Activated T-cell treated with anti-CD3 and anti-CD28 coated beads, Interleukin-2, amount 50 U/mL, for 72 hours (primary cell): ENCODE data around the gene EVX2. TPM values are rescaled to one million over a fixed set of nuclear protein-coding genes. Genes with fewer than 3 reads are reported as not detected.

Source experiments
- ATAC-seq, 2 donors: fragments of 150-1000 bp; cut with Tn5 transposase; replicated peaks in 1 of 2; 2 replicates each; pipeline ENCODE4 v1.10.0; 2021; ENCODE audit warnings: moderate library complexity in 2 of 2, mild to moderate bottlenecking in 1 of 2
- DNase-seq, 2 donors: peaks; one replicate each; pipeline ENCODE4 v3.0.0; 2021 to 2022; ENCODE audit warnings: mixed read lengths in 1 of 2
- H3K27ac Mint-ChIP-seq: one replicate; pipeline ENCODE4 v1.8.0; 2022; ENCODE audit warnings: mild to moderate bottlenecking, moderate library complexity, mixed read lengths
- H3K27me3 Mint-ChIP-seq: one replicate; pipeline ENCODE4 v1.8.0; 2022; ENCODE audit warnings: low read depth, mixed read lengths
- H3K36me3 Mint-ChIP-seq, 2 donors: one replicate each; pipeline ENCODE4 v1.8.0; 2022; ENCODE audit warnings: mixed read lengths in 2 of 2, mild to moderate bottlenecking in 1 of 2; ENCODE audit not compliant: insufficient read depth in 2 of 2
- H3K4me1 Mint-ChIP-seq: one replicate; pipeline ENCODE4 v1.8.0; 2022; ENCODE audit warnings: low read depth, mixed read lengths
- H3K4me3 Mint-ChIP-seq, 2 donors: one replicate each; pipeline ENCODE4 v1.8.0; 2022; ENCODE audit warnings: mild to moderate bottlenecking in 2 of 2, mixed read lengths in 2 of 2, moderate library complexity in 2 of 2
- H3K9me3 Mint-ChIP-seq, 2 donors: one replicate each; pipeline ENCODE4 v1.8.0; 2022; ENCODE audit warnings: mixed read lengths in 2 of 2
- total RNA-seq, 2 donors: library from RNA; stranded (reverse); gene quantifications; one replicate each; pipeline ENCODE4 v1.2.3, GENCODE V29; 2022

The EVX2 gene
- total RNA-seq = not detected

GRCh38 chr2:176083796-176084261, at the start of gene EVX2:
Gene EVX2, minus strand, starts transcription at chr2:176083962. Its CDS starts 186 bp downstream, at chr2:176083776.
- Mint-ChIP-seq H3K27ac (peak within 1 kb of the TSS; percentile 85), H3K9me3 (peaks cover 0 to 3% of the 10 kb centered on the region in 2 donors), H3K4me3 (peak within 1 kb of the TSS; percentile 37 to 46), H3K4me1 (peaks cover 28% of the 10 kb centered on the region), H3K27me3 (peaks cover 78% of the 10 kb centered on the region), H3K36me3 (peaks cover 10 to 11% of the 10 kb centered on the region in 2 donors)
- ATAC-seq (no peak), DNase-seq (no peak)

GRCh38 chr2:176133389-176133788, 49.6 kb upstream of the EVX2 start:
- Mint-ChIP-seq H3K4me3 (no peak overlapping the region), H3K36me3 (peaks cover 3 to 7% of the 10 kb centered on the region in 2 donors)

GRCh38 chr2:176132205-176133171, 48.7 kb upstream of the EVX2 start:
- Mint-ChIP-seq H3K27ac (peak overlapping the region; percentile 74), H3K36me3 (peaks cover 2 to 5% of the 10 kb centered on the region in 2 donors), H3K4me3 (peak overlapping the region; percentile 67 to 83), H3K27me3 (peaks cover 83% of the 10 kb centered on the region), H3K9me3 (no peaks in the 10 kb centered on the region), H3K4me1 (peaks cover 55% of the 10 kb centered on the region)
- DNase-seq = no peak
- ATAC-seq = no peak

More at GRCh38 chr2:176133389-176133788, 49.6 kb upstream of the EVX2 start:
- ATAC-seq = no peak
- Mint-ChIP-seq H3K9me3 (no peaks in the 10 kb centered on the region), H3K27ac (no peak overlapping the region), H3K27me3 (peaks cover 83% of the 10 kb centered on the region), H3K4me1 (peaks cover 54% of the 10 kb centered on the region)
- no peak for DNase-seq

- DNase-seq (no peak), ATAC-seq (no peak)
- Mint-ChIP-seq H3K4me3 (peak overlapping the region; percentile 67 to 83), H3K4me1 (peaks cover 55% of the 10 kb centered on the region), H3K27ac (peak overlapping the region; percentile 74), H3K9me3 (no peaks in the 10 kb centered on the region), H3K36me3 (peaks cover 1 to 5% of the 10 kb centered on the region in 2 donors), H3K27me3 (peaks cover 83% of the 10 kb centered on the region)
Observed at GRCh38 chr2:176131848-176132158, 48.0 kb upstream of the EVX2 start.

GRCh38 chr2:176130957-176131847, 47.4 kb upstream of the EVX2 start:
- Mint-ChIP-seq H3K9me3 (no peaks in the 10 kb centered on the region), H3K4me1 (peaks cover 56% of the 10 kb centered on the region), H3K27me3 (peaks cover 86% of the 10 kb centered on the region), H3K36me3 (peaks cover 1 to 5% of the 10 kb centered on the region in 2 donors), H3K27ac (peak overlapping the region; percentile 93), H3K4me3 (peak overlapping the region; percentile 74 to 84)
- ATAC-seq (no peak), DNase-seq (no peak)

GRCh38 chr2:176130147-176130956, 46.6 kb upstream of the EVX2 start:
- DNase-seq = peak; percentile 42 to 50
- Mint-ChIP-seq H3K4me1 (peaks cover 49% of the 10 kb centered on the region), H3K27ac (peak overlapping the region; percentile 93), H3K9me3 (no peaks in the 10 kb centered on the region), H3K36me3 (peaks cover 0 to 3% of the 10 kb centered on the region in 2 donors), H3K27me3 (peaks cover 86% of the 10 kb centered on the region), H3K4me3 (peak overlapping the region; percentile 74 to 84)
- peak; percentile 47 to 50 for ATAC-seq

GRCh38 chr2:176129813-176130146, 46.0 kb upstream of the EVX2 start:
- peak; percentile 16 to 22 for ATAC-seq
- peak overlapping the region; percentile 45 to 65 for H3K4me3 Mint-ChIP-seq
- H3K27ac Mint-ChIP-seq = no peak overlapping the region
- H3K36me3 Mint-ChIP-seq = peaks cover 0 to 4% of the 10 kb centered on the region in 2 donors
- H3K9me3 Mint-ChIP-seq = no peaks in the 10 kb centered on the region
- H3K4me1 Mint-ChIP-seq = peaks cover 46% of the 10 kb centered on the region
- peaks cover 86% of the 10 kb centered on the region for H3K27me3 Mint-ChIP-seq
- no peak for DNase-seq

GRCh38 chr2:176128982-176129796, 45.4 kb upstream of the EVX2 start, which contains the start of gene HOXD8:
Gene HOXD8, plus strand, starts transcription at chr2:176129705. Its CDS starts 662 bp downstream, at chr2:176130367.
- Mint-ChIP-seq H3K9me3 (no peaks in the 10 kb centered on the region), H3K4me3 (peak within 1 kb of the TSS; percentile 45 to 74), H3K4me1 (peaks cover 46% of the 10 kb centered on the region)

GRCh38 chr2:176128172-176128981, 44.6 kb upstream of the EVX2 start:
- Mint-ChIP-seq H3K27me3 (peaks cover 86% of the 10 kb centered on the region), H3K4me1 (peaks cover 46% of the 10 kb centered on the region), H3K27ac (peak overlapping the region; percentile 74), H3K36me3 (peaks cover 0 to 5% of the 10 kb centered on the region in 2 donors), H3K4me3 (peak overlapping the region; percentile 44 to 65), H3K9me3 (no peaks in the 10 kb centered on the region)
- ATAC-seq = no peak
- no peak for DNase-seq

More at GRCh38 chr2:176128982-176129796, 45.4 kb upstream of the EVX2 start, which contains the start of gene HOXD8:
- peaks cover 86% of the 10 kb centered on the region for H3K27me3 Mint-ChIP-seq
- H3K36me3 Mint-ChIP-seq = peaks cover 0 to 5% of the 10 kb centered on the region in 2 donors
- DNase-seq = peak; percentile 35 to 44
- peak within 1 kb of the TSS; percentile 74 for H3K27ac Mint-ChIP-seq
- peak in 1 of 2 donors; percentile 40 for ATAC-seq

- no peak for ATAC-seq
- Mint-ChIP-seq H3K9me3 (no peaks in the 10 kb centered on the region), H3K36me3 (peaks cover 0 to 5% of the 10 kb centered on the region in 2 donors), H3K4me1 (peaks cover 46% of the 10 kb centered on the region), H3K27me3 (peaks cover 81% of the 10 kb centered on the region), H3K27ac (peak overlapping the region; percentile 74), H3K4me3 (no peak overlapping the region)
- DNase-seq = no peak
Observed at GRCh38 chr2:176127774-176128072, 44.0 kb upstream of the EVX2 start.
